Spleen (tissue), 11 donors: ENCODE data around the gene REXO4. TPM values are rescaled to one million over a fixed set of nuclear protein-coding genes. Genes with fewer than 3 reads are reported as not detected.
A peak's percentile ranks its signal among the peaks of the same experiment; 100 is the strongest.

Experiments used
- DNase-seq: peaks from one replicate; pipeline ENCODE4 v3.0.0-alpha.2; 2020
- H3K27ac ChIP-seq, 8 donors: fragments of 200-600 bp; sonication (generic) in 7 of 8; 1 replicate in 4 of 8; 2 replicates in 4 of 8; pipeline versions ENCODE4 v1.5.0 to v1.8.0; 2016 to 2021; ENCODE audit warnings: inconsistent platforms in 4 of 8, mild to moderate bottlenecking in 4 of 8, moderate library complexity in 1 of 8
- H3K27me3 ChIP-seq, 7 donors: fragments of 200-600 bp; sonication (generic) in 6 of 7; replicated peaks in 1 of 7; 1 replicate in 4 of 7; 2 replicates in 3 of 7; pipeline versions ENCODE4 v1.5.0 to v1.8.0; 2016 to 2021; ENCODE audit warnings: inconsistent platforms in 3 of 7, mild to moderate bottlenecking in 1 of 7
- H3K36me3 ChIP-seq, 6 donors: fragments of 200-600 bp; sonication (generic) in 5 of 6; 1 replicate in 4 of 6; 2 replicates in 2 of 6; pipeline versions ENCODE4 v1.5.0 to v1.8.0; 2016 to 2021; ENCODE audit warnings: inconsistent platforms in 2 of 6
- H3K4me1 ChIP-seq, 6 donors: fragments of 200-600 bp; sonication (generic) in 5 of 6; 1 replicate in 3 of 6; 2 replicates in 3 of 6; pipeline versions ENCODE4 v1.5.0 to v1.8.0; 2016 to 2021; ENCODE audit warnings: inconsistent platforms in 3 of 6
- H3K4me3 ChIP-seq, 8 donors: fragments of 200-600 bp; sonication (generic) in 7 of 8; 1 replicate in 4 of 8; 2 replicates in 4 of 8; pipeline versions ENCODE4 v1.5.0 to v1.8.0; 2016 to 2021; ENCODE audit warnings: inconsistent platforms in 4 of 8, mild to moderate bottlenecking in 4 of 8, moderate library complexity in 2 of 8
- H3K9me3 ChIP-seq, 8 donors: fragments of 200-600 bp; sonication (generic) in 7 of 8; 1 replicate in 4 of 8; 2 replicates in 4 of 8; pipeline versions ENCODE4 v1.5.0 to v1.8.0; 2016 to 2021; ENCODE audit warnings: inconsistent platforms in 4 of 8
- CTCF ChIP-seq, 11 experiments: fragments of 200-600 bp in 7 of 11; fragments of 450-650 bp in 4 of 11; sonication (generic) in 4 of 11; IDR thresholded peaks in 8 of 11; conservative IDR thresholded peaks in 3 of 11; 1 replicate in 7 of 11; 2 replicates in 4 of 11; pipeline versions ENCODE4 v1.4.0 to v1.8.0; 2016 to 2021; ENCODE audit warnings: antibody characterized with exemption in 11 of 11, inconsistent platforms in 4 of 11, mild to moderate bottlenecking in 1 of 11
- POLR2A ChIP-seq, 3 donors: fragments of 450-650 bp; IDR thresholded peaks; one replicate each; pipeline ENCODE4 v1.5.1; 2017; ENCODE audit warnings: antibody characterized with exemption in 3 of 3, mild to moderate bottlenecking in 1 of 3
- POLR2AphosphoS5 ChIP-seq, 3 donors: sonication (generic); formaldehyde crosslinking; IDR thresholded peaks; one replicate each; pipeline ENCODE4 v1.5.1; 2017; ENCODE audit warnings: antibody characterized with exemption in 3 of 3
- WGBS, 5 donors: extraction: QIAGEN DNeasy Blood & Tissue Kit in 3 of 5; methylation state at CpG; one replicate each; pipeline versions ENCODE4 v1.1.5 to v1.1.7; 2013 to 2018; 5-methylcytosine and 5-hydroxymethylcytosine counted together
- intact Hi-C: fragments of 100-400 bp; cut with DNase I; formaldehyde crosslinking; loops from one replicate; pipeline ENCODE4 v1.15.0; 2023; ENCODE audit warnings: low total_unique reads
- polyA plus RNA-seq, 3 donors: library from polyadenylated mRNA; stranded (reverse); fragments of 200-250 nt; gene quantifications; one replicate each; pipeline ENCODE4 v1.2.1, GENCODE V29; 2013
- total RNA-seq, 7 donors: library from RNA; depleted of rRNA in 3 of 7; stranded (reverse); fragments of >200 nt in 3 of 7; fragmentation: NEBNext Ultra II Directional in 4 of 7; extraction: Animal tissue kit (Norgen Biotek cat#: 25700) in 4 of 7; gene quantifications; one replicate each; pipeline versions ENCODE4 v1.1.0 to v1.2.1, GENCODE V29; 2016 to 2021
- donor health status: healthy with polysubstance abuse.
- donor health status: DM: no; HTN: no; CAD: no; lungs with moderate emphysema.
- donor health status: DM: no; HTN: no; CAD: no.
- donor health status: Bipolar disorder and iron deficiency.
- donor health status: healthy.
- donor health status: DM: no; HTN: no; CAD: no.
- donor health status: DM: yes; HTN: yes; CAD: no.

REXO4 gene
- total and polyA plus RNA-seq, 10 donors = 20.0 to 25.8 (median 22.6) TPM

DNA sequence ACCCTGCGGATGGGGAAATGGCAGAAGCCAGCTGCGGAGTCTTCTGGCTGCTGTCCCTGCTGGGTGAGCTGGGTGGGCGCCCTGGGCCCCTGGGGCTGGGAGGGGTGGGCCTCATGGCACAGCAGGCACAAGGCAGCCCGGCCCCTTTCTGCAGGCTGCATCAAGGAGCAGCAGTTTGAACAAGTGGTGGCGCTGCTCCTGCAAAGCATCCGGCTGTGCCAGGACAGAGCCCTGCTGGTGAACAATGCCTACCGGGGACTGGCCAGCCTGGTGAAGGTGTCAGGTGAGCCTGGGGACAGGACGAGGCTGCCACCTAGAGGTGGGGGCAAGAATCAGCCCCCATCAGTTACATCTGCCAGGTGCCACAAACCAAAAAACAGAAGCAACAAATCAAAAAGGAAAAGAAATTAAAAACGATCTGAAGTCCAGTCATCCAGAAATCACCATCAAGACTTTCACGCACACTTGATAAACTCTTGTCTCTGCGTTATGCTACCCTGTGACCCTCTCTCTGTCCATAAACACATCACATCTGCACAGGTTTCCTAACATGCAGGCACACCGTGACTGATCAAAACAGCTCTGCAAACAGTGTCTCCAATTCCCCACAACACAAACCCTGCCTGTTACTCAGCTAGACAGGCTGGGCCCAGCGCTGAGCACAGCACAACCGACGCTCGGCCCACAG is 13.9 kb downstream of the REXO4 start:
- TF ChIP-seq CTCF (IDR thresholded peaks at IDR 0.05 in 8 of 11, conservative IDR thresholded peaks at IDR 0.05 in 3 of 11) = peak; percentile 32 to 69 (median 57)
- no peak for TF ChIP-seq POLR2AphosphoS5 (IDR thresholded peaks at IDR 0.05)
- no peak for TF ChIP-seq POLR2A (IDR thresholded peaks at IDR 0.05)
- 74 to 84% (median 82%) methylated on average over 14 to 16 of the region's 16 CpGs for WGBS, 5 donors
- peaks cover 0 to 81% (median 43%) of the 10 kb centered on the region in 6 donors for H3K36me3 ChIP-seq

GRCh38 chr9:133402689-133403088 is 15.1 kb downstream of the REXO4 start:
- 66 to 94% (median 83%) methylated on average over 5 to 7 of the region's 7 CpGs for WGBS, 5 donors
- no peak for DNase-seq
- Histone ChIP-seq H3K36me3 (peaks cover 0 to 69% (median 35%) of the 10 kb centered on the region in 6 donors), H3K4me1 (peaks cover 0 to 12% (median 2%) of the 10 kb centered on the region in 6 donors), H3K4me3 (no peak overlapping the region), H3K27ac (no peak overlapping the region), H3K9me3 (no peaks in the 10 kb centered on the region), H3K27me3 (no peaks in the 10 kb centered on the region)
- intact Hi-C loops = loop anchor here (10.0 kb wide), 1 partner anchor 218 kb away; no protein-coding TSS in a partner anchor
- TF ChIP-seq POLR2A (IDR thresholded peaks at IDR 0.05) (no peak), POLR2AphosphoS5 (IDR thresholded peaks at IDR 0.05) (peak in 1 of 3 donors; percentile 52), CTCF (IDR thresholded peaks at IDR 0.05 in 8 of 11, conservative IDR thresholded peaks at IDR 0.05 in 3 of 11) (no peak)

More for the DNA sequence above, 13.9 kb downstream of the REXO4 start:
- peak; percentile 86 for DNase-seq
- Histone ChIP-seq H3K27me3 (no peaks in the 10 kb centered on the region), H3K4me1 (peaks cover 0 to 12% (median 2%) of the 10 kb centered on the region in 6 donors), H3K4me3 (no peak overlapping the region), H3K27ac (no peak overlapping the region), H3K9me3 (no peaks in the 10 kb centered on the region)
- intact Hi-C loops = loop anchor here (10.0 kb wide), 1 partner anchor 219 kb away; no protein-coding TSS in a partner anchor

DNA sequence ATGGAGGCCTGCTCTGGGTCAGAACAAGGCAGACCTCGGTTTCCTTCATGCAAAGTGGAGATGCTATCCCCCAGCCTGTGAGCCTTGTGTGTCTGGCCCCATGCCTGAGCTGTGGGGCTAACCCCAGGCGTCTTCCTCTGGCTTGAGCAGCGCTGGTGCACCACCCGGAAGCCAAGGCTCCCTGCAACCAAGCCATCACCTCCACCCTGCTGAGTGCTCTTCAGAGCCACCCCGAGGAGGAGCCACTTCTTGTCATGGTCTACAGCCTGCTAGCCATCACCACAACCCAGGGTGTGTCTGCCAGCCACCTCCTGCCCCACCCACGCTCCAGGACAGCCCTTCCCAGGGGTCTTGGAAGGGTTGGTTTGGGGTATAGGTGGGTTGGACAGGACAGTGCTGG is 16.2 kb downstream of the REXO4 start:
- Histone ChIP-seq H3K4me3 (no peak overlapping the region), H3K4me1 (peaks cover 0 to 3% (median under 1%) of the 10 kb centered on the region in 6 donors), H3K9me3 (no peaks in the 10 kb centered on the region), H3K36me3 (peaks cover 0 to 58% (median 28%) of the 10 kb centered on the region in 6 donors), H3K27ac (no peak overlapping the region), H3K27me3 (no peaks in the 10 kb centered on the region)
- TF ChIP-seq CTCF (IDR thresholded peaks at IDR 0.05 in 8 of 11, conservative IDR thresholded peaks at IDR 0.05 in 3 of 11) (no peak), POLR2AphosphoS5 (IDR thresholded peaks at IDR 0.05) (peak in 2 of 3 donors; percentile 6 to 55)
- intact Hi-C loops = loop anchor here (10.0 kb wide), 1 partner anchor 217 kb away; no protein-coding TSS in a partner anchor
- DNase-seq = no peak
- WGBS, 5 donors = 73 to 87% (median 85%) methylated on average over 3 to 6 of the region's 6 CpGs

DNA sequence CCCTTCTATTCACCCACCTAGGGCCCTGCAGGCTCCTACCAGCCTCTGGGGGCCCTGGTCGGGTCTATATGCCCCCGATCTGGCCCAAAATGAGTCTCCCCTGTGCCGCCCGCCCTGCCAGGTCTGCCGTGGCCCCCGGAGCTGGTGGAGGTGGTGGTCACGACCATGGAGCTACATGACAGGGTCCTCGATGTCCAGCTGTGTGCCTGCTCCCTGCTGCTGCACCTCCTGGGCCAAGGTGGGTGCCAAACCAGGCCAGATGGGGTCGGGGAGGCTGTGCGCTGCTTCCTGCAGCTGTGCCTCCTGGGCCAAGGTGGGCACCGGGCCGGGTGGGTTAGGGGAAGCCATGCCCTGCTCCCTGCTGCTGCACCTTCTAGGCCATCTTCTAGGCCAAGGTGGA is 17.5 kb downstream of the REXO4 start:
- no peak for DNase-seq
- intact Hi-C loops = loop anchor here (10.0 kb wide), 1 partner anchor 215 kb away; no protein-coding TSS in a partner anchor

More for the DNA sequence above, 17.5 kb downstream of the REXO4 start:
- Histone ChIP-seq H3K9me3 (no peaks in the 10 kb centered on the region), H3K4me3 (no peak overlapping the region), H3K4me1 (peaks cover 0 to 6% (median 0%) of the 10 kb centered on the region in 6 donors), H3K27ac (no peak overlapping the region), H3K36me3 (peaks cover 0 to 45% (median 15%) of the 10 kb centered on the region in 6 donors), H3K27me3 (no peaks in the 10 kb centered on the region)
- no peak for TF ChIP-seq POLR2A (IDR thresholded peaks at IDR 0.05)
- TF ChIP-seq POLR2AphosphoS5 (IDR thresholded peaks at IDR 0.05) = peak in 2 of 3 donors; percentile 33 to 66
- 82 to 89% (median 88%) methylated on average over 10 to 12 of the region's 12 CpGs for WGBS, 5 donors
